ENCODE results near the gene ERCC5. TPM values are rescaled to one million over a fixed set of nuclear protein-coding genes. Genes with fewer than 3 reads are reported as not detected.

ERCC5 gene
- total RNA-seq, 1 experiment from 2014 or later = 130 TPM

- H3K4me3 ChIP-seq = no peak overlapping the region
- peaks cover 69% of the 10 kb centered on the region for H3K36me3 ChIP-seq
- no peaks in the 10 kb centered on the region for H3K9me3 ChIP-seq (replicated peaks)
- H3K27ac ChIP-seq = no peak overlapping the region
- DNase-seq (ENCODE audit: low read depth in 1 of 2, low spot score in 2 of 2) = no peak
- peaks cover under 1% of the 10 kb centered on the region for H3K4me1 ChIP-seq (replicated peaks)
- H3K27me3 ChIP-seq (replicated peaks) = no peaks in the 10 kb centered on the region
Observed at GRCh38 chr13:102817907-102818306, 27.9 kb upstream of the ERCC5 start.

GRCh38 chr13:102825400-102825799 is 20.4 kb upstream of the ERCC5 start:
- peak overlapping the region; percentile 55 for H3K27ac ChIP-seq
- DNase-seq (ENCODE audit: low read depth in 1 of 2, low spot score in 2 of 2) = no peak
- H3K27me3 ChIP-seq (replicated peaks) = no peaks in the 10 kb centered on the region
- peaks cover 65% of the 10 kb centered on the region for H3K36me3 ChIP-seq
- peaks cover 16% of the 10 kb centered on the region for H3K4me1 ChIP-seq (replicated peaks)
- H3K4me3 ChIP-seq = no peak overlapping the region
- H3K9me3 ChIP-seq (replicated peaks) = no peaks in the 10 kb centered on the region

GRCh38 chr13:102825921-102826706 is 19.7 kb upstream of the ERCC5 start:
- H3K4me1 ChIP-seq (replicated peaks) = peaks cover 16% of the 10 kb centered on the region
- no peaks in the 10 kb centered on the region for H3K27me3 ChIP-seq (replicated peaks)
- no peaks in the 10 kb centered on the region for H3K9me3 ChIP-seq (replicated peaks)
- peaks cover 63% of the 10 kb centered on the region for H3K36me3 ChIP-seq
- DNase-seq (ENCODE audit: low read depth in 1 of 2, low spot score in 2 of 2) = peak; percentile 44 to 78
- H3K4me3 ChIP-seq = no peak overlapping the region
- H3K27ac ChIP-seq = peak overlapping the region; percentile 55

- Histone ChIP-seq H3K27me3 (replicated peaks) (no peaks in the 10 kb centered on the region), H3K4me1 (replicated peaks) (peaks cover 11% of the 10 kb centered on the region)
- DNase-seq (ENCODE audit: low read depth in 1 of 2, low spot score in 2 of 2) = peak in 1 of 2 experiments; percentile 42
Observed at GRCh38 chr13:102830646-102831045, 15.2 kb upstream of the ERCC5 start.

GRCh38 chr13:102836471-102836870 is 9.4 kb upstream of the ERCC5 start:
- Histone ChIP-seq H3K36me3 (peaks cover 54% of the 10 kb centered on the region), H3K27ac (peak overlapping the region; percentile 19), H3K4me3 (no peak overlapping the region), H3K27me3 (replicated peaks) (no peaks in the 10 kb centered on the region), H3K9me3 (replicated peaks) (no peaks in the 10 kb centered on the region), H3K4me1 (replicated peaks) (peaks cover 23% of the 10 kb centered on the region)
- DNase-seq (ENCODE audit: low read depth in 1 of 2, low spot score in 2 of 2) = peak; percentile 85 to 96

More at GRCh38 chr13:102830646-102831045, 15.2 kb upstream of the ERCC5 start:
- no peak overlapping the region for H3K4me3 ChIP-seq
- H3K27ac ChIP-seq = no peak overlapping the region
- no peaks in the 10 kb centered on the region for H3K9me3 ChIP-seq (replicated peaks)
- H3K36me3 ChIP-seq = peaks cover 52% of the 10 kb centered on the region

- Histone ChIP-seq H3K9me3 (replicated peaks) (no peaks in the 10 kb centered on the region), H3K36me3 (peaks cover 43% of the 10 kb centered on the region), H3K27me3 (replicated peaks) (no peaks in the 10 kb centered on the region), H3K4me1 (replicated peaks) (peaks cover 23% of the 10 kb centered on the region), H3K4me3 (no peak overlapping the region), H3K27ac (no peak overlapping the region)
- no peak for DNase-seq (ENCODE audit: low read depth in 1 of 2, low spot score in 2 of 2)
Observed at GRCh38 chr13:102838273-102838672, 7.6 kb upstream of the ERCC5 start.

GRCh38 chr13:102838982-102839381 is 6.8 kb upstream of the ERCC5 start:
- DNase-seq (ENCODE audit: low read depth in 1 of 2, low spot score in 2 of 2) = no peak
- H3K27ac ChIP-seq = no peak overlapping the region
- H3K36me3 ChIP-seq = peaks cover 43% of the 10 kb centered on the region
- H3K9me3 ChIP-seq (replicated peaks) = no peaks in the 10 kb centered on the region
- H3K4me3 ChIP-seq = no peak overlapping the region
- peaks cover 23% of the 10 kb centered on the region for H3K4me1 ChIP-seq (replicated peaks)
- H3K27me3 ChIP-seq (replicated peaks) = no peaks in the 10 kb centered on the region

- no peaks in the 10 kb centered on the region for H3K27me3 ChIP-seq (replicated peaks)
- no peak overlapping the region for H3K4me3 ChIP-seq
- DNase-seq (ENCODE audit: low read depth in 1 of 2, low spot score in 2 of 2) = no peak
- peaks cover 41% of the 10 kb centered on the region for H3K36me3 ChIP-seq
- H3K9me3 ChIP-seq (replicated peaks) = no peaks in the 10 kb centered on the region
- H3K4me1 ChIP-seq (replicated peaks) = peaks cover 23% of the 10 kb centered on the region
- H3K27ac ChIP-seq = no peak overlapping the region
Observed at GRCh38 chr13:102839462-102839861, 6.4 kb upstream of the ERCC5 start.

GRCh38 chr13:102845289-102845629 is 573 bp upstream of the ERCC5 start:
- Histone ChIP-seq H3K36me3 (peaks cover 6% of the 10 kb centered on the region; the same call in 1 of the 2 replicates), H3K27ac (peak overlapping the region; percentile 72), H3K27me3 (replicated peaks) (no peaks in the 10 kb centered on the region), H3K4me1 (replicated peaks) (peaks cover 12% of the 10 kb centered on the region), H3K9me3 (replicated peaks) (no peaks in the 10 kb centered on the region), H3K4me3 (peak overlapping the region; percentile 61)
- DNase-seq (ENCODE audit: low read depth in 1 of 2, low spot score in 2 of 2) = no peak

- Histone ChIP-seq H3K4me1 (replicated peaks) (peaks cover 12% of the 10 kb centered on the region), H3K4me3 (peak overlapping the region; percentile 61)
- DNase-seq (ENCODE audit: low read depth in 1 of 2, low spot score in 2 of 2) = peak in 1 of 2 experiments; percentile 80
Observed at GRCh38 chr13:102846261-102847015, 606 bp downstream of the ERCC5 start.

GRCh38 chr13:102847272-102848234 is 1.7 kb downstream of the ERCC5 start:
- Histone ChIP-seq H3K4me3 (peak overlapping the region; percentile 61), H3K27me3 (replicated peaks) (no peaks in the 10 kb centered on the region), H3K27ac (no peak overlapping the region; the same call in 1 of the 2 replicates), H3K9me3 (replicated peaks) (no peaks in the 10 kb centered on the region), H3K36me3 (peaks cover 5% of the 10 kb centered on the region), H3K4me1 (replicated peaks) (peaks cover 12% of the 10 kb centered on the region)
- DNase-seq (ENCODE audit: low read depth in 1 of 2, low spot score in 2 of 2) = peak in 1 of 2 experiments; percentile 79

More at GRCh38 chr13:102846261-102847015, 606 bp downstream of the ERCC5 start:
- Histone ChIP-seq H3K27me3 (replicated peaks) (no peaks in the 10 kb centered on the region), H3K27ac (peak overlapping the region; percentile 72), H3K9me3 (replicated peaks) (no peaks in the 10 kb centered on the region), H3K36me3 (peaks cover 3% of the 10 kb centered on the region; the same call in 1 of the 2 replicates)

GRCh38 chr13:102848956-102849355 is 3.1 kb downstream of the ERCC5 start:
- H3K36me3 ChIP-seq = peaks cover 19% of the 10 kb centered on the region
- no peak overlapping the region for H3K27ac ChIP-seq
- peaks cover 12% of the 10 kb centered on the region for H3K4me1 ChIP-seq (replicated peaks)
- H3K4me3 ChIP-seq = no peak overlapping the region
- no peak for DNase-seq (ENCODE audit: low read depth in 1 of 2, low spot score in 2 of 2)
- no peaks in the 10 kb centered on the region for H3K27me3 ChIP-seq (replicated peaks)
- no peaks in the 10 kb centered on the region for H3K9me3 ChIP-seq (replicated peaks)

GRCh38 chr13:102852556-102852955 is 6.7 kb downstream of the ERCC5 start:
- Histone ChIP-seq H3K9me3 (replicated peaks) (no peaks in the 10 kb centered on the region), H3K4me3 (no peak overlapping the region), H3K4me1 (replicated peaks) (peaks cover 5% of the 10 kb centered on the region), H3K36me3 (peaks cover 52% of the 10 kb centered on the region), H3K27me3 (replicated peaks) (no peaks in the 10 kb centered on the region), H3K27ac (no peak overlapping the region)
- no peak for DNase-seq (ENCODE audit: low read depth in 1 of 2, low spot score in 2 of 2)

Measured in SJSA1 (cell line).